ENCODE results near the gene FIG4.

Gene FIG4

GRCh38 chr6:109693111-109693510 is 2.0 kb downstream of the FIG4 start:
- H3K23ac ChIP-seq (ENCODE audit: low read length), result no peak overlapping the region
- peaks cover 6% of the 10 kb centered on the region for H3K79me1 ChIP-seq (ENCODE audit: low read length)
- H3K18ac ChIP-seq (ENCODE audit: low read length), result no peak overlapping the region

GRCh38 chr6:109695468-109695867 is 4.4 kb downstream of the FIG4 start:
- Histone ChIP-seq H4K12ac (ENCODE audit: low read depth, low read length) (no peak overlapping the region), H3K9me3 (ENCODE audit: insufficient read depth, low read depth, low read length) (no peaks in the 10 kb centered on the region), H4K91ac (ENCODE audit: low read depth, low read length) (no peak overlapping the region), H4K8ac (ENCODE audit: low read depth, low read length) (no peak overlapping the region), H3K18ac (ENCODE audit: low read length) (no peak overlapping the region), H2BK12ac (ENCODE audit: low read length) (no peak overlapping the region), H3K23ac (ENCODE audit: low read length) (no peak overlapping the region), H3K27me3 (ENCODE audit: insufficient read depth, low read length) (no peaks in the 10 kb centered on the region), H2BK5ac (ENCODE audit: low read depth, low read length, poor library complexity) (no peak overlapping the region), H3K79me2 (ENCODE audit: control insufficient read depth, insufficient read depth, low read length, poor library complexity) (peaks cover 4% of the 10 kb centered on the region), H3K14ac (ENCODE audit: low read length) (no peak overlapping the region), H2AK5ac (ENCODE audit: low read length) (no peak overlapping the region), H3K9ac (ENCODE audit: low read length) (no peak overlapping the region), H2AFZ (ENCODE audit: insufficient read depth, low read length, poor library complexity) (no peak overlapping the region), H3K79me1 (ENCODE audit: low read length) (peaks cover 6% of the 10 kb centered on the region), H3K27ac (ENCODE audit: low read depth, low read length) (no peak overlapping the region), H3K4ac (ENCODE audit: low read depth, low read length) (no peak overlapping the region), H3K4me3 (ENCODE audit: low read depth, low read length) (no peak overlapping the region), H2BK120ac (ENCODE audit: insufficient read depth, low read length, poor library complexity) (no peak overlapping the region), H3K4me1 (ENCODE audit: control insufficient read depth in 1 of 2, insufficient read depth in 2 of 2, low read length in 2 of 2) (peaks cover 0 to 3% of the 10 kb centered on the region in 2 experiments), H3K36me3 (ENCODE audit: control insufficient read depth in 1 of 2, insufficient read depth in 2 of 2, low read length in 2 of 2) (no peaks in the 10 kb centered on the region), H3K4me2 (ENCODE audit: low read length) (no peak overlapping the region)
- peak in 1 of 2 donors; percentile 37 for DNase-seq
- WGBS (ENCODE audit: extremely low coverage, insufficient coverage, insufficient read length), result no CpG with 5 or more reads among the region's 4 CpGs

More at GRCh38 chr6:109693111-109693510, 2.0 kb downstream of the FIG4 start:
- Histone ChIP-seq H3K14ac (ENCODE audit: low read length) (no peak overlapping the region), H2BK12ac (ENCODE audit: low read length) (no peak overlapping the region), H4K8ac (ENCODE audit: low read depth, low read length) (no peak overlapping the region), H3K4me2 (ENCODE audit: low read length) (no peak overlapping the region), H3K36me3 (ENCODE audit: control insufficient read depth in 1 of 2, insufficient read depth in 2 of 2, low read length in 2 of 2) (no peaks in the 10 kb centered on the region), H4K91ac (ENCODE audit: low read depth, low read length) (no peak overlapping the region), H3K9me3 (ENCODE audit: insufficient read depth, low read depth, low read length) (no peaks in the 10 kb centered on the region), H2AK5ac (ENCODE audit: low read length) (no peak overlapping the region), H3K27me3 (ENCODE audit: insufficient read depth, low read length) (no peaks in the 10 kb centered on the region), H3K79me2 (ENCODE audit: control insufficient read depth, insufficient read depth, low read length, poor library complexity) (peaks cover 4% of the 10 kb centered on the region), H3K27ac (ENCODE audit: low read depth, low read length) (no peak overlapping the region), H3K4me3 (ENCODE audit: low read depth, low read length) (no peak overlapping the region), H4K12ac (ENCODE audit: low read depth, low read length) (no peak overlapping the region), H2BK5ac (ENCODE audit: low read depth, low read length, poor library complexity) (no peak overlapping the region), H3K4ac (ENCODE audit: low read depth, low read length) (no peak overlapping the region), H2BK120ac (ENCODE audit: insufficient read depth, low read length, poor library complexity) (no peak overlapping the region), H2AFZ (ENCODE audit: insufficient read depth, low read length, poor library complexity) (no peak overlapping the region), H3K9ac (ENCODE audit: low read length) (no peak overlapping the region), H3K4me1 (ENCODE audit: control insufficient read depth in 1 of 2, insufficient read depth in 2 of 2, low read length in 2 of 2) (peaks cover 0 to 3% of the 10 kb centered on the region in 2 experiments)
- DNase-seq, result no peak

GRCh38 chr6:109696355-109696754 is 5.3 kb downstream of the FIG4 start:
- Histone ChIP-seq H3K23ac (ENCODE audit: low read length) (no peak overlapping the region), H3K18ac (ENCODE audit: low read length) (no peak overlapping the region), H2BK12ac (ENCODE audit: low read length) (no peak overlapping the region), H4K12ac (ENCODE audit: low read depth, low read length) (no peak overlapping the region), H3K14ac (ENCODE audit: low read length) (no peak overlapping the region), H4K8ac (ENCODE audit: low read depth, low read length) (no peak overlapping the region), H3K36me3 (ENCODE audit: control insufficient read depth in 1 of 2, insufficient read depth in 2 of 2, low read length in 2 of 2) (no peaks in the 10 kb centered on the region), H3K4me1 (ENCODE audit: control insufficient read depth in 1 of 2, insufficient read depth in 2 of 2, low read length in 2 of 2) (peaks cover 0 to 3% of the 10 kb centered on the region in 2 experiments), H3K4ac (ENCODE audit: low read depth, low read length) (no peak overlapping the region), H3K9me3 (ENCODE audit: insufficient read depth, low read depth, low read length) (no peaks in the 10 kb centered on the region), H2AFZ (ENCODE audit: insufficient read depth, low read length, poor library complexity) (no peak overlapping the region), H2AK5ac (ENCODE audit: low read length) (no peak overlapping the region), H3K4me3 (ENCODE audit: low read depth, low read length) (no peak overlapping the region), H3K27ac (ENCODE audit: low read depth, low read length) (no peak overlapping the region), H3K4me2 (ENCODE audit: low read length) (no peak overlapping the region), H2BK5ac (ENCODE audit: low read depth, low read length, poor library complexity) (no peak overlapping the region), H3K27me3 (ENCODE audit: insufficient read depth, low read length) (no peaks in the 10 kb centered on the region), H3K9ac (ENCODE audit: low read length) (no peak overlapping the region), H3K79me1 (ENCODE audit: low read length) (peaks cover under 1% of the 10 kb centered on the region), H4K91ac (ENCODE audit: low read depth, low read length) (no peak overlapping the region), H2BK120ac (ENCODE audit: insufficient read depth, low read length, poor library complexity) (no peak overlapping the region), H3K79me2 (ENCODE audit: control insufficient read depth, insufficient read depth, low read length, poor library complexity) (peaks cover 2% of the 10 kb centered on the region)
- DNase-seq, result no peak
- 100% methylated on average over 1 of the region's 5 CpGs for WGBS (ENCODE audit: extremely low coverage, insufficient coverage, insufficient read length)

GRCh38 chr6:109701221-109701620 is 10.1 kb downstream of the FIG4 start:
- Histone ChIP-seq H2BK5ac (ENCODE audit: low read depth, low read length, poor library complexity) (no peak overlapping the region), H2BK12ac (ENCODE audit: low read length) (no peak overlapping the region), H4K8ac (ENCODE audit: low read depth, low read length) (no peak overlapping the region), H3K9ac (ENCODE audit: low read length) (no peak overlapping the region), H3K4me3 (ENCODE audit: low read depth, low read length) (no peak overlapping the region), H2BK120ac (ENCODE audit: insufficient read depth, low read length, poor library complexity) (no peak overlapping the region), H3K79me1 (ENCODE audit: low read length) (no peaks in the 10 kb centered on the region), H3K27me3 (ENCODE audit: insufficient read depth, low read length) (no peaks in the 10 kb centered on the region), H3K4me1 (ENCODE audit: control insufficient read depth in 1 of 2, insufficient read depth in 2 of 2, low read length in 2 of 2) (no peaks in the 10 kb centered on the region), H3K18ac (ENCODE audit: low read length) (no peak overlapping the region), H3K79me2 (ENCODE audit: control insufficient read depth, insufficient read depth, low read length, poor library complexity) (no peaks in the 10 kb centered on the region), H3K4me2 (ENCODE audit: low read length) (no peak overlapping the region), H3K4ac (ENCODE audit: low read depth, low read length) (no peak overlapping the region), H3K27ac (ENCODE audit: low read depth, low read length) (no peak overlapping the region), H3K23ac (ENCODE audit: low read length) (peak overlapping the region; percentile 61), H2AK5ac (ENCODE audit: low read length) (no peak overlapping the region), H2AFZ (ENCODE audit: insufficient read depth, low read length, poor library complexity) (no peak overlapping the region), H4K91ac (ENCODE audit: low read depth, low read length) (no peak overlapping the region), H3K9me3 (ENCODE audit: insufficient read depth, low read depth, low read length) (no peaks in the 10 kb centered on the region), H4K12ac (ENCODE audit: low read depth, low read length) (no peak overlapping the region), H3K14ac (ENCODE audit: low read length) (no peak overlapping the region), H3K36me3 (ENCODE audit: control insufficient read depth in 1 of 2, insufficient read depth in 2 of 2, low read length in 2 of 2) (no peaks in the 10 kb centered on the region)
- WGBS (ENCODE audit: extremely low coverage, insufficient coverage, insufficient read length), result no CpG with 5 or more reads among the region's 4 CpGs
- no peak for DNase-seq
